Smooth muscle cell of the brain vasculature (primary cell): ENCODE results near the gene NAA35.
A peak's percentile ranks its signal among the peaks of the same experiment; 100 is the strongest.
"Not testable (repeated sequence)": the region's sequence is repeated elsewhere in the genome, so short reads cannot be mapped to it uniquely, and the experiment has no call there.

Source experiments
- DNase-seq: peaks from one replicate; pipeline ENCODE4 v3.0.0-alpha.2; 2012; ENCODE audit warnings: low read depth, low spot score

The NAA35 gene

GRCh38 chr9:86027767-86028166, 86.8 kb downstream of the NAA35 start:
- DNase-seq = no peak

- DNase-seq = peak; percentile 21
Measured at GRCh38 chr9:86034863-86035734, 94.2 kb downstream of the NAA35 start.

- no peak for DNase-seq
Measured at GRCh38 chr9:86035827-86036440, 95.0 kb downstream of the NAA35 start.

- DNase-seq = no peak
Measured at GRCh38 chr9:86036555-86036954, 95.6 kb downstream of the NAA35 start.

GRCh38 chr9:86039991-86040860, 99.3 kb downstream of the NAA35 start:
- no peak for DNase-seq

GRCh38 chr9:86040861-86041155, 99.9 kb downstream of the NAA35 start:
- no peak for DNase-seq

- DNase-seq = no peak
Measured at GRCh38 chr9:86041311-86041741, 100.4 kb downstream of the NAA35 start.

- DNase-seq = no peak
Measured at GRCh38 chr9:86042199-86042978, 101.4 kb downstream of the NAA35 start.

- DNase-seq = no peak
Measured at GRCh38 chr9:86043586-86043985, 102.6 kb downstream of the NAA35 start.

- no peak for DNase-seq
Measured at GRCh38 chr9:86043999-86044398, 103.1 kb downstream of the NAA35 start.

GRCh38 chr9:86045654-86046053, 104.7 kb downstream of the NAA35 start:
- no peak for DNase-seq

- DNase-seq = no peak
Measured at GRCh38 chr9:86046071-86046636, 105.2 kb downstream of the NAA35 start.

- DNase-seq = no peak
Measured at GRCh38 chr9:86046930-86047341, 106.0 kb downstream of the NAA35 start.

GRCh38 chr9:86047361-86047760, 106.4 kb downstream of the NAA35 start:
- DNase-seq = no peak

GRCh38 chr9:86048018-86048742, 107.2 kb downstream of the NAA35 start:
- not testable (repeated sequence) for DNase-seq

GRCh38 chr9:86052556-86053468, 111.9 kb downstream of the NAA35 start:
- no peak for DNase-seq

GRCh38 chr9:86054695-86055094, 113.7 kb downstream of the NAA35 start:
- DNase-seq = no peak

- DNase-seq = no peak
Measured at GRCh38 chr9:86057491-86057890, 116.5 kb downstream of the NAA35 start.

GRCh38 chr9:86061972-86062739, 121.2 kb downstream of the NAA35 start:
- no peak for DNase-seq
